Coronary artery (tissue), 2 donors: ENCODE measurements around the gene NOTCH3.

Source experiments
- DNase-seq: peaks from one replicate; pipeline ENCODE4 v3.0.0-alpha.2; 2017; ENCODE audit warnings: low spot score
- H3K27ac ChIP-seq, 2 donors: fragments of 200-600 bp; sonication (generic); one replicate each; pipeline ENCODE4 v1.5.1; 2016 to 2019
- H3K4me3 ChIP-seq: fragments of 200-600 bp; sonication (generic); 2 replicates; pipeline ENCODE4 v1.5.1; 2016; ENCODE audit warnings: mild to moderate bottlenecking, moderate library complexity
- TF ChIP-seq, protein P1 (sequence below): fragments of 200-600 bp; sonication (generic); IDR thresholded peaks from one replicate; pipeline ENCODE4 v1.5.1; 2019; ENCODE audit warnings: antibody characterized with exemption

Gene NOTCH3

DNA sequence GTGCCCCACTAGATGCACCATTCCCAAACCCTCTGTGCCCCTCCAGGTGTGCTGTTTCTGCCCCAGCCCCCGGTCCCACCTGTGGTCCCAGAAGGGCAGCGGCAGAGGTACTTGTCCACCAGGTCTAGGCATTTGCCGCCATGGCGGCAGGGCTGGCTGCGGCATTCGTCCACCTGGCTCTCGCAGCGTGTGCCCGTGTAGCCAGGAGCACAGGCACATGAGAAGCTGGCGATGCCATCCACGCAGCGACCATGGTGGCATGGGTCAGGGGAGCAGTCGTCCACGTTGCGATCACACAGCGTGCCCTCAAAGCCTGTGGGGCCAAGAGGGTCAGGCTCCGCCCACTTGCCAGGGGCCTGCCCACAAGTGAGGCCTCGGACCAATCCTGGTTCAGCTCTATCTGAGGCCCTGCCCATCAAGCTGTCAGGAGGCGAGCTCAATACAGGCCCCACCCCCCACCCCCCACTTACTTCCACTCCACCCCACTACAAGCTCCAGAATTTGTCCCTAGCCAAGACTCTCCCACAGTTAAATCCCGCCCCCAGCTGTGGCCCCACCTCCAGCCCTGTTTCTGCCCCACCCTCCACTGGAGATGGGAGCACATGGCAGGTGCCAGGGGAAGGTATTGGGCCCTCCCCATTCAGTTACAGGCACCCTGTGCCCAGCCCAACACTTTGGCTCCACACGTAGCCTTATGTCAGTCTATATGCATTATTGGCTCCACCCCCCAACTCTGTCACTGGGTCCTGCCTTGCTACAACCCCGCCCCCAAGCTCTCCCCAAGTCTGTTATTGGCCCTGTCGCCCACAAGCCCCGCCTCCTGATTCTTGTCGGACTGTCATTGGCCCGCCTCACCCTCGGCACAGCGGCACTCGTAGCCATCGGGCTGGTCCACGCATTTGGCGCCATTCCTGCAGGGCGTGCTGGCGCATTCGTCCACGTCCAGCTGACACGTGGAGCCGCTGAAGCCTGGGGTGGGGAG is 13.5 kb downstream of the NOTCH3 start:
- no peak overlapping the region for H3K4me3 ChIP-seq
- TF ChIP-seq, protein P1, sequence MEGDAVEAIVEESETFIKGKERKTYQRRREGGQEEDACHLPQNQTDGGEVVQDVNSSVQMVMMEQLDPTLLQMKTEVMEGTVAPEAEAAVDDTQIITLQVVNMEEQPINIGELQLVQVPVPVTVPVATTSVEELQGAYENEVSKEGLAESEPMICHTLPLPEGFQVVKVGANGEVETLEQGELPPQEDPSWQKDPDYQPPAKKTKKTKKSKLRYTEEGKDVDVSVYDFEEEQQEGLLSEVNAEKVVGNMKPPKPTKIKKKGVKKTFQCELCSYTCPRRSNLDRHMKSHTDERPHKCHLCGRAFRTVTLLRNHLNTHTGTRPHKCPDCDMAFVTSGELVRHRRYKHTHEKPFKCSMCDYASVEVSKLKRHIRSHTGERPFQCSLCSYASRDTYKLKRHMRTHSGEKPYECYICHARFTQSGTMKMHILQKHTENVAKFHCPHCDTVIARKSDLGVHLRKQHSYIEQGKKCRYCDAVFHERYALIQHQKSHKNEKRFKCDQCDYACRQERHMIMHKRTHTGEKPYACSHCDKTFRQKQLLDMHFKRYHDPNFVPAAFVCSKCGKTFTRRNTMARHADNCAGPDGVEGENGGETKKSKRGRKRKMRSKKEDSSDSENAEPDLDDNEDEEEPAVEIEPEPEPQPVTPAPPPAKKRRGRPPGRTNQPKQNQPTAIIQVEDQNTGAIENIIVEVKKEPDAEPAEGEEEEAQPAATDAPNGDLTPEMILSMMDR = no peak
- peak overlapping the region in 1 of 2 donors; percentile 63 for H3K27ac ChIP-seq
- DNase-seq = no peak

DNA sequence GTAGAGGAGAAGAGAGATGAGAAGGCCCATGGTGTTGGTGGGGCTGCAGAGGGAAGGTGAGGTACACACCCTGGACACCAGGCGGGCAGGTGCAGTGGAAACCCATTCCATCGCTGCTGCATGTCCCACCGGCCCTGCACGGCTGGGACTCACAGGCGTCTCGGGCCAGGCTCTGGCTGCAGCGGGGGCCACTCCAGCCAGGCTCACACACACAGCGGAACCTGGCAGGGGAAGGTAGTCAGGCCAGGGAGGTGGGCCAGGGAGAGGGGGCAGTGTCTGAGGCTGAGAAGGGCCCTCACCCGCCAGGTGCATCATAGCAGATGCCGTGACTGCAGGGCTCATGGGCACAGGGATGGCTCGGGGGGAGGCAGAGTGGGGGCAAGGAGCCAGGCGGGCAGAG is 15.6 kb downstream of the NOTCH3 start:
- Histone ChIP-seq H3K27ac (peak overlapping the region in 1 of 2 donors; percentile 5), H3K4me3 (no peak overlapping the region)
- TF ChIP-seq, protein P1 = no peak
- no peak for DNase-seq

DNA sequence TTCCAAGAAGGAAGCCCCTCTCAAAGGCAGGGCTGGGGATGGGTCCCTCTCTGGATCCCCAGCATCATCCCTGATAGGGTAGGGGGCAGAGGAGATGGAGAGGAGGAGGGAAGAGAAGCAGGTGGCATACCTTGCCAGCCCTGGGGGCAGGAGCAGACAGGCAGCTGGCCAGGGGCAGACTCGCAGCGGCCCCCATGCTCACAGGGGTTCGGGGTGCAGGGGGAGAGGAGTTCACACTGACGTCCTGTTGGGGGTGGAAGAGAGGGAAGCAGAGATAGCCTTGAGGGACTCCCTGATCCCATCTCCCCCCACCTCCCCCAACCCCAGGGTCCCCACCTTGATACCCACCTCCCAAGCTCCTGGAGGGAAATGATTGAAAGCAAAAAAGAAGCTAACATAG is 16.0 kb downstream of the NOTCH3 start:
- H3K4me3 ChIP-seq = no peak overlapping the region
- TF ChIP-seq, protein P1 = no peak
- no peak for DNase-seq
- no peak overlapping the region for H3K27ac ChIP-seq

DNA sequence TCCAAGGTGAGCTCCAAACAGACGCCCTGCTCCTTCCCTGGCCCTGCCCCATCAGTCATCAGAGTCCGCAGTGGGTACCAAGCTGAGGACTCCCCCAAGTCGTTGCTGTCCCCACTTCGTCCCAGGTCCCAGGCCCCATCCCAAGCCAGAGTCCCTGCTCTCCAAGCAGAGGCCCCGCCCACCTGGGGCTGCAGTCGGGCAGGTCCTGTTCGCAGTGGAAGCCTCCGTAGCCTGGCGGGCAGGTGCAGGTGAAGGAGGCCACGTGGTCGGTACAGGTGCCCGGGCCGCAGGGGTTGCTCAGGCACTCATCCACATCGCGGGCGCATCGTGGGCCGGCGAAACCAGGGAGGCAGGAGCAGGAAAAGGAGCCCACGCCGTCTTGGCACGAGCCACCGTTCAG is 19.4 kb downstream of the NOTCH3 start:
- DNase-seq = no peak
- TF ChIP-seq, protein P1 = no peak
- Histone ChIP-seq H3K27ac (peak overlapping the region; percentile 38 to 59), H3K4me3 (no peak overlapping the region)

DNA sequence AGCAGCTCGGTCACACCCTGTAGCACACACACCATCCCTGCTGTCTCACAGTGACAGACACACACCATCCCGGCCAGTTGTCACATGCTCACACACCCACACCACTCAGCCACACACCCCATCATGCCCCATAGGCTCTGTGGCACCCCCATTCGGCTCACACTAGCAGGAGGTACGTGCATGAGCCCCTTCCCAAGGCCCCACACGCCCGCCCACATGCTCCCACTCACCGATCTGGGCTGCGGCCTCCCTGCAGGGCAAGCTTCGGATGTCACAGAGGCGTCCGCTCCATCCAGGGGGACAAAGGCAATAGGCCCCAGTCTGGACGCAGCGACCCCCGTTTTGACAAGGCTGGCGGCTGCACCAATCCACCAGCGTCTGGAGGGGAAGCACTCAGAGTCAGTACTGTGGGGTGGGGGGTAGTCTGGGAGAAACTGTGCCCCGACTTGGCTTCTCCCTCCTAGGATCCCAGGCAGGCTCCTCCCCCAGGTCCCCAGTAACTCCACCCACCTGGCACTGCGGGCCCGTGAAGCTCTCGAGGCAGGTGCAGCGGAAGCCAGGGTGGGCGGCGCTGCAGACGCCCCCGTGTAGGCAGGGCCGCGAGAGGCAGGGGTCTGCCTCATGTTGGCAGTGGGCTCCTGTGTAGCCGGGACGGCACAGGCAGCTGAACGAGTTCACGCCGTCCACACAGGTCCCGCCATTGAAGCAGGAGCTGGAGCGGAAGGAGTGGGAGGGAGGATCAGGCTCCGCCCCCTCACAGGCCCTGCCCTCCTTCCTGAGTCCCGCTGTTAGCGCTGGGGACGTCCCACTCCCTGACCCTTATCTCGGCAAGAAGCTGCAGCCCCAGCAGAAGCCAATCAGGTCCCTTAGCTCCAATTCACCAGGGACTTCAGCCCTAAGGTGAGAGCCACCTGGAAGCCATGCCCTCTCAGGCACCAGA is 20.1 kb downstream of the NOTCH3 start:
- no peak for DNase-seq
- TF ChIP-seq, protein P1 = no peak
- Histone ChIP-seq H3K27ac (peak overlapping the region; percentile 38 to 59), H3K4me3 (peak overlapping the region; percentile 13)

DNA sequence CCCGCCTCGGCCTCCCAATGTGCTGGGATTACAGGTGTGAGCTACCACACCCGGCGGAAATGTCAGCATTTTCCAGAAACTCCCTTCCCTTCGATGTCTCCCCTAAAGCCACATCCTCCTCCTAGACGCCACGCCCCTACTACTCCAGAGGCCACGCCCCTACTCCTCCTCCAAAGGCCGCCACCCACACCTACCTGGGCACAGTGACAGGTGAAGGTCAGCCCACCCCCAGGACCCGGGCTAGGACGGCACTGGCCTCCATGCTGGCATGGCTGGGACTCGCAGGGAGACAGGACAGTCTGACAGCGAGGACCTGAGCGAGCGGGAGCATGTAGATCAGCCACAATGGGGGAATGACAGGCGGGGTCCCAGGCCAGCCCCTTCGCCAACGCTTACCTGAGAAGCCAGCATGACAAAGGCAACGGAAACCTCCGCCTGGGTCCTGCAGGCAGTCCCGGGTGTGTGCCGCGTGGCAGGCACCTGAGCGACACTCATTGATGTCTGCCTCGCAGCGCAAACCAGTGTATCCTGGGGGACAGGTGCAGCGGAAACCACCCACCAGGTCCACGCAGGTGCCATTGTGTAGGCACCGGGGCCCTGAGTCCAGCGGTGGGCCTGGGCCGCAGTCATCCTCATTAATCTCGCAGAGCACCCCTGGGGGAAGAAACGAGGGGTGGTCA is 22.0 kb downstream of the NOTCH3 start:
- no peak for DNase-seq
- Histone ChIP-seq H3K27ac (peak overlapping the region; percentile 64 to 87), H3K4me3 (no peak overlapping the region)
- TF ChIP-seq, protein P1 = no peak
